GM13976 (cell line): ENCODE data around the gene LRRC28.

ENCODE experiments used
- DNase-seq: peaks from one replicate; pipeline ENCODE4 v3.0.0; 2012; ENCODE audit warnings: low spot score
- in situ Hi-C: fragments of 300-500 bp; cut with MboI; formaldehyde crosslinking; loops from one replicate; pipeline ENCODE4 v1.12.0; 2022; ENCODE audit warnings: low sequenced_read_pairs, mixed read lengths, inconsistent platforms; ENCODE audit not compliant: unreplicated experiment
- TF ChIP-seq, protein P1 (sequence below): IDR thresholded peaks from 2 replicates; pipeline ENCODE4 v1.5.1; 2012; ENCODE audit warnings: borderline replicate concordance, mild to moderate bottlenecking; ENCODE audit not compliant: insufficient read depth; ENCODE audit errors: extremely low read depth, missing control alignments, control extremely low read depth

The LRRC28 gene

DNA sequence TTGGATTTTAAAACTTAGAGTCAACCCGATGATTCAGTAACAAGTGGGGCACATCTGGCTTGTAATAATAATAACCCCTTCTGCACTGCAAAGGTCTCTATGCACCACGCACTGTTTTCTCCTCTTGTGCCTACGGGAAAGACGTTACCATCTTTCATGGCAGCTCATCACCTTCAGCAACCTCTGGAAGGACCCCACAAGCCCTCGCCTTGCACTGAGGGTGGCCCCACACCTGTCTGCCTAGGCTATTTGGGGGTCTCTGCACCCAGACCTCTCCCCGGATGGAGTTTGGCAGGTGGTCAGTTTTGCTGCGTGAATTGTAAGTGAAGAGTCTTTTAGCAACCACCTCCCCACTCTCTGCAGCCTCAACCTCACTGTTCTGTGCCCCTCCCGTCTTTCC is 175.9 kb downstream of the LRRC28 start:
- no peak for DNase-seq
- TF ChIP-seq, protein P1, sequence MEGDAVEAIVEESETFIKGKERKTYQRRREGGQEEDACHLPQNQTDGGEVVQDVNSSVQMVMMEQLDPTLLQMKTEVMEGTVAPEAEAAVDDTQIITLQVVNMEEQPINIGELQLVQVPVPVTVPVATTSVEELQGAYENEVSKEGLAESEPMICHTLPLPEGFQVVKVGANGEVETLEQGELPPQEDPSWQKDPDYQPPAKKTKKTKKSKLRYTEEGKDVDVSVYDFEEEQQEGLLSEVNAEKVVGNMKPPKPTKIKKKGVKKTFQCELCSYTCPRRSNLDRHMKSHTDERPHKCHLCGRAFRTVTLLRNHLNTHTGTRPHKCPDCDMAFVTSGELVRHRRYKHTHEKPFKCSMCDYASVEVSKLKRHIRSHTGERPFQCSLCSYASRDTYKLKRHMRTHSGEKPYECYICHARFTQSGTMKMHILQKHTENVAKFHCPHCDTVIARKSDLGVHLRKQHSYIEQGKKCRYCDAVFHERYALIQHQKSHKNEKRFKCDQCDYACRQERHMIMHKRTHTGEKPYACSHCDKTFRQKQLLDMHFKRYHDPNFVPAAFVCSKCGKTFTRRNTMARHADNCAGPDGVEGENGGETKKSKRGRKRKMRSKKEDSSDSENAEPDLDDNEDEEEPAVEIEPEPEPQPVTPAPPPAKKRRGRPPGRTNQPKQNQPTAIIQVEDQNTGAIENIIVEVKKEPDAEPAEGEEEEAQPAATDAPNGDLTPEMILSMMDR: no peak
- in situ Hi-C loops: no loop called here

- TF ChIP-seq, protein P1: no peak
- DNase-seq: no peak
- in situ Hi-C loops: no loop called here
Measured at GRCh38 chr15:99427668-99428361, 176.5 kb downstream of the LRRC28 start.

- in situ Hi-C loops: no loop called here
- TF ChIP-seq, protein P1: no peak
- no peak for DNase-seq
Measured at GRCh38 chr15:99429681-99430081, 178.4 kb downstream of the LRRC28 start.

DNA sequence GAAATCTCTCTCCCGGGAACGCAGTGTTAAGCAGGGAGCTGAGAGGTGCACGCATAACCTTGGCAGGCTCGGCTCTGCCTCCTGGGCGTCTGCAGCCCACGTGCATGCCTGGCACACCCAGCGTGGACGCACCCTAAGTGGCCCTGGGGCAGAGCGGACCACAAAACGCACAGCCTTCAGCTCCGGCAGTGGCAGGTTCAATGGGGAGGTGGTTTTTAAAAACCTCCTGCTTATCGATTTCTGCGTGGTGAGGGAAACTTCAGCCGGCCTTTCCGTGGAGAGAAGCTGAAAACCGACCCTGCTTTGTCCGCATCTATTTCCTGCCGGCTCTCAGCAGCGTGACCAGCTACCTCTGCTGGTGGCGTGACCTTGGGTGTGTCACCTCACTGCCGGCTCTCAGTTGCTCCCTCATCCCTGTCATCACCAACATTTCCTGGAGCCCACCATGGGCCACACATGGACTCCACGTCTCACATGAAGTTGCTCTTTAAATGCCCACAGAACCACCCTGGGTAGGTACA is 179.7 kb downstream of the LRRC28 start:
- DNase-seq: no peak
- TF ChIP-seq, protein P1: no peak
- in situ Hi-C loops: no loop called here

GRCh38 chr15:99431661-99432091 is 180.4 kb downstream of the LRRC28 start:
- in situ Hi-C loops: no loop called here
- TF ChIP-seq, protein P1: no peak
- DNase-seq: no peak

GRCh38 chr15:99432271-99433025 is 181.2 kb downstream of the LRRC28 start:
- in situ Hi-C loops: no loop called here
- DNase-seq: no peak

More at GRCh38 chr15:99432271-99433025, 181.2 kb downstream of the LRRC28 start:
- TF ChIP-seq, protein P1: no peak
